Activated CD8-positive, alpha-beta memory T cell treated with anti-CD3 and anti-CD28 coated beads, Interleukin-2, amount 50 U/mL, for 1 hour (primary cell): ENCODE results near the gene ARHGAP11B.
"Not testable (repeated sequence)": the region's sequence is repeated elsewhere in the genome, so short reads cannot be mapped to it uniquely, and the experiment has no call there.

ENCODE experiments used
- DNase-seq: peaks from one replicate; pipeline ENCODE4 v3.0.0-alpha.2; 2020; ENCODE audit errors: extremely low read depth

ARHGAP11B gene

GRCh38 chr15:30625436-30626193, at the start of gene ARHGAP11B:
TSS of gene ARHGAP11B (plus strand) at chr15:30626128.
- peak; percentile 80 for DNase-seq

GRCh38 chr15:30579394-30579970, 46.4 kb upstream of the ARHGAP11B start:
- DNase-seq = not testable (repeated sequence)

DNA sequence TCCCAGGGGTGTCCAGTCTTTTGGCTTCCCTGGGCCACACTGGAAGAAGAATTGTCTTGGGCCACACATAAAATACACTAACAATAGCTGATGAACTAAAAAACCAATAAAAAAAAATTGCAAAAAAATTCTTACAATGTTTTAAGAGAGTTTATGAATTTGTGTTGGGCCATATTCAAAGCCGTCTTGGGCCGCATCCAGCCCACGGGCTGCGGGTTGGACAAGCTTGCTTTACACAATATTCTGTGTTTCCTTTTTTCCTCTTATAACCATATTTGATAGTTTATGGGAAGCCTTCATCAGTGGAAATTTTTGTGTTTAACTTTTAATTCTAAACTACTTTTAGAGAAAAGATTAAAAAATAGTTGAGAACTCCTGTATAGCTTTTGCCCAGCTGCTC, 45.2 kb upstream of the ARHGAP11B start:
- not testable (repeated sequence) for DNase-seq

GRCh38 chr15:30598953-30599352, 27.0 kb upstream of the ARHGAP11B start:
- not testable (repeated sequence) for DNase-seq

- DNase-seq = not testable (repeated sequence)
Measured at GRCh38 chr15:30603796-30604195, 22.1 kb upstream of the ARHGAP11B start, which contains the start of gene GOLGA8H. TSS of gene GOLGA8H (plus strand) at chr15:30604028. CDS start at chr15:30604126, 98 bp downstream.

DNA sequence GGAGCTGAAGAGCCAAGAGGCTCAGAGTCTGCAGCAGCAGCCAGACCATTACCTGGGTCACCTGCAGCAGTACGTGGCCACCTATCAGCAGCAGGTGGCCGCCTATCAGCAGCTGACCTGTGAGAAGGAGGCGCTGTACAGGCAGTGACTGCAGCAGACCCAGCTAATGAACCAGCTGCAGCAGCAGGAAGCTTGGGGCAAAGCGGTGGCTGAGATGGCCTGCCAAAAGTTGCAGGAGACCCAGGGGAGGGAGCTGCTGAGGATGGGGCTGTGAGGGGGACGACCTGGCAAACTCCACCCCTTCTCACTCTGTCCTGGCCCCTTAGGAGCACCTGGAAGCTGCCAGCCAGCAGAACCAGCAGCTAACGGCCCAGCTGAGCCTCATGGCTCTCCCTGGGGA, 13.7 kb upstream of the ARHGAP11B start:
- DNase-seq = not testable (repeated sequence)

DNA sequence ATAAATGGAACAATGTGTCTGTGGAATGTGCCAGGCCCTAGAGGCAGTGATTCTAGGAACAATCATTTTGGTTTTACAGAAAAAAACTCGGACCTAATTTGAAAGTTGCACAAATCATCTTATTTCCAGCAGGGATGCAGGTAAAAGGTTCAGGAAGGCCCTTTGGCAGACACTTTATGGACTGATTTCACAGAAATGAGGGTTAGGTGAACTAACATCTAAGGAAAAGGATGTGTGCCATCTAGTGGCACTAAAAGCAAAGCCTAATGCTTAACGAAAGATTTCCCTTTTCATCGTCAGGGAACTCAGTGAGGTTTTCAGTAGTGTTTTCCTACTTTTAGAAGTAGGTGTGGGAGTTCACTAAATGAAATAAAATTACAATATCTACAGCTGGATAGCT, 4.6 kb upstream of the ARHGAP11B start:
- DNase-seq = not testable (repeated sequence)

DNA sequence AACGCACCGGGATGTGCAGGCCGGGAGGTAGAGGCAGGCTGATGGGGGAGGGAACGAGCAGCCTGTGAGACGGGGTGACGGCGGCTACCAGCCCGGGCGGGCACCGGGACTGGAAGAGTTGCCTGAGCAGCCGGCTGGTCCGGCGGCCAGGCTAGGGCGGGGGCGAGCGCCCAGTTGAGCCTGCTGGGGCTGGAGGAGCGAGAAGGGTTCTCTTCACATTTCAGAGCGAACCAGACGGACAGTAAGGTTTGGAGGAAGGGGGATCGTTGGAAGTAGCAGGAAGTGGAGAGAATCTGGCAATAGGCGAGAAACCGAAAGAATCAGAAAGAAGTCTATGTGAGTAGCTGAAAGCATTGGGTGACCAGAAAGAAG, 252 bp downstream of the ARHGAP11B start:
- not testable (repeated sequence) for DNase-seq

DNA sequence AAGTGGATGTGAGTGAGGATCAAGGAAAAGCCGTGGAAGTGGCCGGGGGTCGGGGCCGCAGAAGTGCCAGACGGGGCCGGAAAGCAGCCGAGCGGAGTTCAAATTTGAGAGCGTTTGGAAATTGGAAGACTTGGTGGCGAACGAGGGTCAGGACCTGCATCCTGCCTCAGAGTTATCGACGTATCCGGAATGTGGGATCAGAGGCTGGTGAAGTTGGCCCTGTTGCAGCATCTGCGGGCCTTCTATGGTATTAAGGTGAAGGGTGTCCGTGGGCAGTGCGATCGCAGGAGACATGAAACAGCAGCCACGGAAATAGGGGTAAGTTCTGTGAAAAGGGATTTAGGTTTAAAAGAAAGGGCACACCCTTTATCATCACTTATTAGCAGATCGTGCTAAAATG, 704 bp downstream of the ARHGAP11B start:
- not testable (repeated sequence) for DNase-seq

- DNase-seq = no peak
Measured at GRCh38 chr15:30650012-30650929, 24.3 kb downstream of the ARHGAP11B start.

DNA sequence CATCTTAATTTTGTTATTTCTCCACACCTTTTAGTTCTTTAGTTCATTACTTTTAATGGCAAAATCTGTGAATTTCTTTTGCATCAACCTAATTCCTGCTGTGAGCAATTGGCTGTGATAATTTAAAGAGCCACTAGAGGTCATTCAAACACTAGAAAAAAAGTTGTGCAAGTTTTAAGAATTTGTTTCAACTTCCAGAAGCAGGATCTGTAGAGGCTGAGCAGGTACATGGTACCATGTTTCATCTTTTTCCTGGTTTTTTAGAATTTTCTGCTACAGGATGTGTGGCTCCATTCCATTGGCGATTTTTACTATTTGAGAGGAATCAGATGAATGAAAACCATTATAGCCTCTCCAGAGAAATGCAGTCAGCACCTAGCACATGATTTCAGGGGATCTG, 35.2 kb downstream of the ARHGAP11B start:
- not testable (repeated sequence) for DNase-seq

GRCh38 chr15:30669621-30670020, 43.7 kb downstream of the ARHGAP11B start:
- DNase-seq = not testable (repeated sequence)

DNA sequence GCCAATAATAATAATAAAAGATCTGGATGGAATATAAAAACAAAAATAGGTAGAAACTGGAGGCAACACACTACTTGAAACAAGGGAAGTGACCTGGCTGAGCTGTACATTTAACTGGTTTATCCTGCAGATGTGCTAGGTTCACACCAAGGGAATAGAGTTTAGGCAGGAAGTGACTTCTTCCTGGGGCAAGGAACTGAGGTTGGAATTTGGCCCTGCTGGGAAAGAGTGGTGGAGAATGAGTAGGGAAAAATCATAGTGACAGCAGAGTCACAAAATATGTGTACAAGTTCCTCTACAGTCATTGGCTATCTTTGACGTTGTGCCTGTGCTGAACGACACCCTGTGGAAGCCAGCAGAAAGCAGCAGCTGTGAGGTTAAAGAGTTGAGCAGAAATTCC, 44.1 kb downstream of the ARHGAP11B start:
- DNase-seq = no peak

GRCh38 chr15:30671309-30671708, 45.4 kb downstream of the ARHGAP11B start:
- no peak for DNase-seq

DNA sequence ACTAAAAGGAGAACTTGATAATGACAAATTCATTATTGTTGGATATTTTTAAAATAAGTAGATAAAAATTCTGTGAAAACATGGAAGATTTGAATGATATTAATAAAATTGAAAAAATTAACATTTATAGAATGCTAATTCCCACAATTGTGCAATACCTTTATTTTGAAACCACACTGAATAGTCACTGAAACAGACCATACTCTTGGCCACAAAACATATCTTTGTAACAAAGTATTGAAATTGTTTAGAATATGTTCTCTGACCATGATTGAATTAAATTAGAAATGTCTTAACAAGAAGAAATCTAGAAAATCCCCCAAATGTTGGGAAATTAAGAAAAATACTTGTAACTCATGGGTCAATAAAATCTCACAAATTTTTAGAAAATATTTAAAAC, 49.2 kb downstream of the ARHGAP11B start:
- DNase-seq = no peak

DNA sequence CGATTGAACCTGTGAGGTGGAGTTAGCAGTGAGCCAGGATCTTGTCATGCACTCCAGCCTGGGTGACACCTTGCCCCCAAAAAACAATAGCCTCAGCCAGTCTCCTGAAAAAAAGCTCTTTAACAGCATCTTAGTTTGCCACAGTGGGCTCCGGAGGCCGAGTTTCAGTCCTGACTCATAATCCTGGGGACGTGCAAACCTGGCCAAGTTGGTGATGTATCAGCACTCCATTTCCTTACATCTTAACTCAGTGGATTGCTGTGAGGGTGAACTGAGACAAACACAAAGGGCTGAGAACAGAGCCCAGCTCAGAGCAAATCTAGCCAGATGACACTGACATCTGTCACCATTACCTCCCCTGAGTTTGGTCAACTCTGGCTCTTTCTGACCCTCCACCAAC, 50.0 kb downstream of the ARHGAP11B start:
- not testable (repeated sequence) for DNase-seq

DNA sequence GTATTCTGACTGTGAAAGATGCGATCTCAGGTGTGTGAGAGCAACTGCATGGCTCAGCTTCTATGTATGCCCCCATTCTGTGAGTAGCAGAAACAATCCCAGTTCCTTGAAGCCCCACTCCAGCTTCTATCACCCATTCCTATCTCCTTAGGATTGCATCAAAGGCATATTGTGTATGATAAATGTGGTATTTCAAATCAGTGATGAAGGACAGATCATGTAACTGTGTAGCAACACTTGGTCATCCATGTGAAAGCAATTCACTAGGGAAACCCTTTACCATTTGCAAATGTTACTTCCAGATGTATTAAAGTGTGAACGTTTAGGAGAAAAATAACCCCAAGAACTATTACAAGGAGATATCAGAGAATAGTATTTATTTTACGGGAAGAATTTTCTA, 55.1 kb downstream of the ARHGAP11B start:
- not testable (repeated sequence) for DNase-seq

DNA sequence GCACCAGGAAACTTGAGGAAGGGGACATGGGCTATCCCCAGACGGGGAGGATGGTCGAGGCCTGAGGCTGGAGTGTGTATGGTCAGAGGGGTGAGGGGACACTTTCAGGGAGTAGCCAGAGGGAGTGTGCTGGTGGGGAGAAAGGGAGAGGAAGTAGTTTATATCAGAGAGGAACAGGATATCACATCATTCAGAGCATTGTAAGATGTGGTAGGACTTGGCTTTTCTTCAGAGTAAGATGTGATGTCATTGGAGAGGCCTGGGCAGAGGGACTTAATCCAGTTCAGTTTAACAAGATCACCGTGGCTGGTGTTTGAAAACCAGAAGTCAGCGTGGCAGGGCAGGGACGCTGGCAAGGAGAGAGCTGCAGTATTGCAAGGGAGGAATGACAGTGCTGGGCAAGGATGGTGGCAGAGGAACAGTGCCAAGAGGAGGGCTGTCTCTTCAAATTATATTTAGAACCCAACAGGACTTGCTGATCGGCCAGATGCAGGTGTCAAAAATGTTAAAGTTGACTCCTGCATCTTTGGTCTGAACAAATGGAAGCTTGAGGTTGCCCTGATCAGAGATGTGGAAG, 59.9 kb downstream of the ARHGAP11B start:
- not testable (repeated sequence) for DNase-seq

DNA sequence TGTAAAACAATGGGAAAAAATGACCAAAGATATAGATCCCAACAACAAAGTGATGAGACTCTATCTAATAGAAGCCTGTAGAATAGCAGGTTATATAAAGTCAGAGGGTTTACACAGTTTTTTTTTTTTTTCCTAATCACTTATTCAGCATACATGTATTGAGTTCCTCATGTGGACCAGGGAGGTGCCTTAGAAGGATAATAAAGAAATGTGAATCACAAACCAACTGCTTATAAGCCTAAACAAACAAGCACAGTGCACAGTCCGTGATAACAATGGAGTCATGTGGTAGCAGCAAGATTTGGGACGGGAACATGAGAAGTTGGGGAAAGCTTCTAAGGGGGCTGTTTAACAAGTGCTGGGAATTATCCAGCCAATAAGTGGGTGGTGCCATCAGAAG, 60.7 kb downstream of the ARHGAP11B start:
- not testable (repeated sequence) for DNase-seq
